NCI-H2171 (cell line): ENCODE measurements around the gene IRAK2.

Source experiments
- DNase-seq: peaks from one replicate; lab custom pipeline; 2025; lab: John Stamatoyannopoulos, UW

IRAK2 gene

GRCh38 chr3:10224794-10225665 lies 60.3 kb downstream of the IRAK2 start:
- DNase-seq: no peak

GRCh38 chr3:10226293-10226692 lies 61.6 kb downstream of the IRAK2 start:
- no peak for DNase-seq

- DNase-seq: no peak
Measured at GRCh38 chr3:10228248-10228950, 63.7 kb downstream of the IRAK2 start.

- DNase-seq: no peak
Measured at GRCh38 chr3:10229576-10229975, 64.9 kb downstream of the IRAK2 start.

- no peak for DNase-seq
Measured at GRCh38 chr3:10232137-10232536, 67.4 kb downstream of the IRAK2 start.

GRCh38 chr3:10233988-10234387 lies 69.3 kb downstream of the IRAK2 start:
- no peak for DNase-seq

GRCh38 chr3:10234526-10235230 lies 70.0 kb downstream of the IRAK2 start:
- DNase-seq: no peak

GRCh38 chr3:10235551-10235950 lies 70.8 kb downstream of the IRAK2 start:
- no peak for DNase-seq

GRCh38 chr3:10238345-10239183 lies 73.8 kb downstream of the IRAK2 start:
- DNase-seq: no peak

- DNase-seq: no peak
Measured at GRCh38 chr3:10240799-10241198, 76.1 kb downstream of the IRAK2 start.

- DNase-seq: no peak
Measured at GRCh38 chr3:10242182-10243065, 77.7 kb downstream of the IRAK2 start.

GRCh38 chr3:10244009-10244408 lies 79.3 kb downstream of the IRAK2 start:
- DNase-seq: no peak

GRCh38 chr3:10245081-10245712 lies 80.5 kb downstream of the IRAK2 start:
- no peak for DNase-seq

GRCh38 chr3:10247679-10248183 lies 83.0 kb downstream of the IRAK2 start:
- no peak for DNase-seq

GRCh38 chr3:10248184-10248983 lies 83.7 kb downstream of the IRAK2 start, which contains the start of gene TATDN2:
TATDN2 (plus strand) TSS chr3:10248459; CDS start chr3:10249201, 742 bp downstream.
- peak; percentile 87 for DNase-seq

GRCh38 chr3:10248984-10249748 lies 84.4 kb downstream of the IRAK2 start:
- no peak for DNase-seq

GRCh38 chr3:10249833-10250232 lies 85.1 kb downstream of the IRAK2 start:
- no peak for DNase-seq

- DNase-seq: no peak
Measured at GRCh38 chr3:10251006-10251405, 86.3 kb downstream of the IRAK2 start.
